ENCODE measurements around the gene PRKAG1.
A peak's percentile ranks its signal among the peaks of the same experiment; 100 is the strongest.

PRKAG1 gene

GRCh38 chr12:48966177-48966895 lies 52.2 kb downstream of the PRKAG1 start:
- no peak for DNase-seq (ENCODE audit: low spot score)

- no peak for DNase-seq (ENCODE audit: low spot score)
These were observed 53.2 kb downstream of the PRKAG1 start for GRCh38 chr12:48965298-48965838.

DNA sequence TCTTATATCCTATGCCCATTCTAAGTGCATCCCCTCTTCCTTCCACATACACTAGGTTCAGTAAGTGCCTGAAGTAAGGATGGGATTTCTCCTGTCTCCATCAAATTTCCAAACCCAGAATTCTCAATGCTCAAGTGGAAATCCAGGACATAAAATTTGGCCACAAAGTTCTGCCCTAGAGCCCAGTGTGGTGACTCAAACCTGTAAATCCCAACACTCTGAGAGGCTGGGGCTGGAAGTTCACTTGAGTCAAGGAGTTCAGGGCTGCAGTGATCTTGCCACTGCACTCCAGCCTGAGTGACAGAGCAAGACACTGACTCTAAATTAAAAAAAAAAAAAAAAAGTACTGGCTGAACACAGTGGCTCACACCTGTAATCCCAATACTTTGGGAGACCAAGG lies 56.8 kb downstream of the PRKAG1 start:
- no peak for DNase-seq (ENCODE audit: low spot score)

DNA sequence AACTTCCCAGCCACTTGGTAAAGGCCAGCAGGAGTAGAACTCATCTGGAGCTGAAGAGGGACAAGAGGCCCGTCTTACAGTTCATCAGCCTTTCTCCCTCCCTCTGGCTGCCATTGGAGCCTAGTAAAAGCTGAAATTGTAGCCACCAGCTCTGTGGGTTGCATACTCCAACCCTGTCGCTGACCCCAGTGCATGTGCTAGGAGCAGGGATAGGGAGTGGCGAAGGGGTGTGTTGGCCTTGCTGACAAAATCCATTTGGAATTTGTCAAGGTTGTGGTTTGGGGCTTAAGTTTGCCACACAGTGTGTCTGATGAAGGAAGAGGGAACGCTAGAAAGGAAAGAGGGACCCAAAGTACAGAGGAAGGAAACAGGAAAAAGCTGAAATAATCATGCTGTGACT lies 57.2 kb downstream of the PRKAG1 start:
- no peak for DNase-seq (ENCODE audit: low spot score)

GRCh38 chr12:48960834-48961233 lies 57.7 kb downstream of the PRKAG1 start:
- DNase-seq (ENCODE audit: low spot score): no peak

GRCh38 chr12:48958049-48958388 lies 60.6 kb downstream of the PRKAG1 start:
- no peak for DNase-seq (ENCODE audit: low spot score)

GRCh38 chr12:48957141-48958048 lies 61.2 kb downstream of the PRKAG1 start, which contains the start of gene ARF3:
ARF3 (minus strand) TSS chr12:48957487; CDS start chr12:48941095, 16,392 bp downstream.
- DNase-seq (ENCODE audit: low spot score): peak; percentile 22

- DNase-seq (ENCODE audit: low spot score): no peak
These were observed 62.1 kb downstream of the PRKAG1 start for GRCh38 chr12:48956279-48957140.

GRCh38 chr12:48954841-48955501 lies 63.6 kb downstream of the PRKAG1 start:
- DNase-seq (ENCODE audit: low spot score): no peak

GRCh38 chr12:48954061-48954460 lies 64.5 kb downstream of the PRKAG1 start:
- no peak for DNase-seq (ENCODE audit: low spot score)

GRCh38 chr12:48952691-48953090 lies 65.9 kb downstream of the PRKAG1 start:
- no peak for DNase-seq (ENCODE audit: low spot score)

Measured in hematopoietic multipotent progenitor cell treated with erythropoietin and hydrocortisone succinate and interleukin-3 and kit ligand, for 17 days (in vitro differentiated cells).